GM12878 (cell line): ENCODE data around the gene KANTR. TPM values are rescaled to one million over a fixed set of nuclear protein-coding genes. Genes with fewer than 3 reads are reported as not detected.

Experiments
- CEBPB ChIP-seq, 2 experiments: fragments of 150-350 bp in 1 of 2; IDR thresholded peaks; 2 replicates each; pipeline ENCODE4 v1.6.1; 2012 to 2014; ENCODE audit warnings: low read depth in 2 of 2, low read length in 2 of 2, borderline replicate concordance in 1 of 2, inconsistent platforms in 1 of 2
- FOXK2 ChIP-seq: fragments of 450-650 bp; IDR thresholded peaks from 2 replicates; pipeline ENCODE4 v1.6.1; 2017; ENCODE audit warnings: mild to moderate bottlenecking, moderate library complexity
- HDGF ChIP-seq: fragments of 450-650 bp; IDR thresholded peaks from 2 replicates; pipeline ENCODE4 v1.6.1; 2016; ENCODE audit warnings: antibody characterized with exemption
- NRF1 ChIP-seq: conservative IDR thresholded peaks from 2 replicates; pipeline ENCODE4 v1.6.1; 2011; ENCODE audit warnings: mild to moderate bottlenecking, low read depth, low read length, improper control_type of control experiment
- SMAD5 ChIP-seq: IDR thresholded peaks from 2 replicates; pipeline ENCODE4 v1.6.1; 2016; ENCODE audit warnings: antibody characterized with exemption, low read depth
- SMARCA5 ChIP-seq: fragments of 450-650 bp; IDR thresholded peaks from 2 replicates; pipeline ENCODE4 v1.6.1; 2017; ENCODE audit warnings: mild to moderate bottlenecking
- YBX1 ChIP-seq: fragments of 450-650 bp; IDR thresholded peaks from 2 replicates; pipeline ENCODE4 v1.6.1; 2016; ENCODE audit warnings: antibody characterized with exemption
- ZBTB40 ChIP-seq: fragments of 450-650 bp; IDR thresholded peaks from 2 replicates; pipeline ENCODE4 v1.6.1; 2016; ENCODE audit warnings: mild to moderate bottlenecking, moderate library complexity, borderline replicate concordance
- ZNF592 ChIP-seq: fragments of 450-650 bp; IDR thresholded peaks from 2 replicates; pipeline ENCODE4 v1.6.1; 2017; ENCODE audit warnings: mild to moderate bottlenecking, moderate library complexity
- polyA plus RNA-seq, 11 experiments: library from polyadenylated mRNA; depleted of rRNA in 4 of 11; unstranded in 6 of 11; stranded (reverse) in 5 of 11; fragments of >200 nt; fragmentation: Nextera tagmentation in 4 of 11; fragmentation: Illumina TruSeq in 1 of 11; extraction: Ambion mirVana in 4 of 11; extraction: Trizol in 1 of 11; gene quantifications; 1 replicate in 1 of 11; 2 replicates in 10 of 11; pipeline versions ENCODE4 v1.2.1 to v1.2.3, GENCODE V29; 2011 to 2016; ENCODE audit warnings: inconsistent platforms in 2 of 11, missing spikeins in 2 of 11, low read depth in 1 of 11
- total RNA-seq, 4 experiments: library from RNA; depleted of rRNA in 3 of 4; stranded (reverse); fragments of >200 nt in 3 of 4; fragmentation: Illumina TruSeq in 1 of 4; extraction: Trizol in 1 of 4; gene quantifications; 2 replicates each; pipeline versions ENCODE4 v1.2.1 to v1.2.3, GENCODE V29; 2013 to 2021

KANTR gene
- total and polyA plus RNA-seq, 10 of the 15 experiments (the other 5 are each of a cell fraction or from before 2014, with no cell fraction given): 1.00 to 14.8 (median 5.5) TPM

- TF ChIP-seq ZNF592 (no peak), CEBPB (IDR thresholded peaks at IDR 0.05; ENCODE audit: borderline replicate concordance in 1 of 2, low read depth in 2 of 2, low read length in 2 of 2) (no peak), HDGF (no peak), ZBTB40 (no peak), YBX1 (no peak), NRF1 (no peak), FOXK2 (no peak), SMARCA5 (no peak), SMAD5 (no peak)
- TF ChIP-seq, all 136 proteins: peak for 0
These were observed 32.4 kb downstream of the KANTR start (continued) for GRCh38 chrX:53126377-53126776.
